ENCODE measurements around the gene NBEAL2.

Gene NBEAL2

GRCh38 chr3:46986782-46987310, 7.4 kb downstream of the NBEAL2 start:
- DNase-seq = no peak

DNA sequence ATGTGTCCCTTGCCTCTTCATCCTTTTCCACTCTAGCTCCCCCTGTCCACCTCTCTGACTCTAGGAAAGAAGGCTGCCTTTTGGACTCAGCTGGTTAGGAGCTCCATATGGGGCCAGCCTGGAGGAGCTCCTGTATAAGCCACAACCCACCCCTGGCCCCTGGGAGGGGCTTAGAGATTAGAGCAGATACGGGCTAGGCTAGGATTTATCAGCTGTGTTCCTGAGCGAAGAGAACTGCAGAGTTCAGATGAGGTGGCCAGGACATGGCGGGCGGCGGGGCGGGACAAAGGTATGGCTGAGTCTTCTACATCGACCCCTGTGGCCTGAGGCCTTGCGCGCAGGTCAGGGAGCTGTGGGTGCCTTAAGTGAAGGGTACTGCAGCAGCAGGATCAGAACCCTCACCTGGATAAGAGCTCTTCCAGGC, 7.9 kb downstream of the NBEAL2 start:
- no peak for DNase-seq

- DNase-seq = peak in 1 of 2 experiments; percentile 19
Measured at GRCh38 chr3:46987743-46988401, 8.4 kb downstream of the NBEAL2 start.

GRCh38 chr3:46988616-46989015, 9.2 kb downstream of the NBEAL2 start:
- no peak for DNase-seq

DNA sequence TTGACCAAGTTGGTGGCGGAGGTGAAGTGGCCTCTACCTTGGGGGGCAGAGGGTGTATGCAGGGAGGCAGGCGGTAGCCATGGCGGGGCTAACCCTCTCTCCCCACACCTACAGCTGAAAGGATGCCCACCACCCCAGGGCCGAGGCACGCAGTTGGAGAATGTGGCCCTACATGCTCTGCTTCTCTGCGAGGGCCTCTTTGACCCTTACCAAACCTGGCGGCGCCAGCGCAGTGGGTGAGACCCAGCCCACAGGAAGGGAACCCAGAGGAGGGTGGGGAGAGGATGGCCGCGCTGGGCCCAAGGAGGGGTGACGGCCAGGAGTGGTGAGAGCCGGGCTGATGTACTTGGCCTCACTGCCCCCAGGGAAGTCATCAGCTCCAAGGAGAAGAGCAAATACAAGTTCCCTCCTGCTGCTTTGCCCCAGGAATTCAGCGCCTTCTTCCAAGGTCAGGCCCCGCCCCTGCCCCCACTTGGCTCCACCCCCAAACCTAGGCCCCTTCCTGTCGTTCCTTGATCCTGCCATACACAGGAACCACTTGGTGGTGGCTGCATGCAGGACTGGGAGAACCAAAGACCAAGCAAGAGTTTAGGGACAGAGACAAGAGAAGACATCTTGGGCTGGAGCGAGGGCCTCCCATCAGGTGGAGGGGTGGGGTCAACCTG, 9.8 kb downstream of the NBEAL2 start:
- DNase-seq = no peak

DNA sequence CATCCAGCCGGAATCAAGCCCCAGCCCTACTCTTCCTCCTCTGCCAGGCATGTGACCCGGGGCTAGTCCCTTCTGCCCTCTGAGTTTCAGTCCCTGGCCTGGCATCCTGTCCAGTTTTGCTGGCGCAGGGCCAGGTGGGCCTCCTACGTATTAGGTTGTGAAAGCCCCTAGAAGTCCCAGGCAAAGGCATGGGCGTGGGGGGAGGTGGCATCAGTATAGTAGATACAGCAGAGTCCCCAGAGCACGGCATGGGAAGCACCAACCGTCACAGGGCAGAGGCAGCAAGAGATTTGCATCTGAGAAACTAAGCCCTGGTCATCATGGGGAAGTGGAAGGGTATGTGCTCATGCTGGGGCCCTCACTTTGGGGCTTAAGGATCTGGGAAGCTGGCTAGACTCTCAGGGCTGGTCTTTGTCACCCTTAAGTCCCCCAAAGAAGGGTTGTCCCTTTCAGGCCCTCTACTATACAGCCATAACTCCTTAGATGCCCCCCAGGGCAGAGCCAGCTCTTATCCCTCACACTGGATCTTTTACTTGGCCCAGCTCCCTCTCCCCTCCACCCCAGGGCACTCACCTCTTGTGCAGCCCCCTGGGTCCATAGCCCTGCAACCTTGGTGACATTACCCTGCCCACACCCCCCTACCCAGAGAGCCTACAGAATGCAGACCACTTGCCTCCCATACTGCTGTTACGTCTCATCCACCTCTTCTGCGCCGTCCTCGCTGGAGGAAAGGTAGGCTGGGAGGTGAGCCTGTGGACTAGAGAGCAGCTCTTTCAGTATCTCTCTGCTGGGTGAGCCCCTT, 11.3 kb downstream of the NBEAL2 start:
- no peak for DNase-seq

DNA sequence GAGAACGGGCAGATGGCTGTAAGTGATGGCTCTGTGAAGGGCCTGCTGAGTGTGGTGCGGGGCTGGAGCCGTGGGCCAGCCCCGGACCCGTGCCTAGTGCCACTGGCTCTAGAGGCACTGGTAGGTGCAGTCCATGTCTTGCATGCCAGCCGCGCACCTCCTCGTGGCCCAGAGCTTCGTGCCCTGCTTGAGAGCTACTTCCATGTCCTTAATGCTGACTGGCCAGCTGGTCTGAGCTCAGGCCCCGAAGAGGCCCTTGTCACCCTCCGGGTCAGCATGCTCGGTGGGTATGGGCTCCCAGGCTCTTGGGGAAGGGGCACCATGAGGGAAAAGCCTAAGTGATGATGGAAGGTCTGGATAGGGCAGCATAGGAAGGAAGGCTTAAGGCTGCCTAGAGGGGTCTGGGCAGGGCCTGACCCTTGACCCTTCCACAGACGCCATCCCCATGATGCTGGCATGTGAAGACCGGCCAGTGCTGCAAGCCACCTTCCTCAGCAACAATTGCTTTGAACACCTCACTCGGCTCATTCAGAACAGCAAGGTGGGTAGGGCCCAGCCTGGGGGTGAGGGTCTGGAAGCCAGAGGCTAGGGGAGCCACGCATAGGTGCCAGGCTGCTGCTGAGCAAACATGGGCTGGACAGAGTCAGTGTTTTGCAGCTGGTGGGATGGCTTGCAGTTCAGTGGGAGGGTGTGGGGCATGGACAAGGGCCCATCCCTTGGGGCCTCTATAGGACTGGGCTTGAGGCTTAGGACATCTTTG, 12.1 kb downstream of the NBEAL2 start:
- no peak for DNase-seq

DNA sequence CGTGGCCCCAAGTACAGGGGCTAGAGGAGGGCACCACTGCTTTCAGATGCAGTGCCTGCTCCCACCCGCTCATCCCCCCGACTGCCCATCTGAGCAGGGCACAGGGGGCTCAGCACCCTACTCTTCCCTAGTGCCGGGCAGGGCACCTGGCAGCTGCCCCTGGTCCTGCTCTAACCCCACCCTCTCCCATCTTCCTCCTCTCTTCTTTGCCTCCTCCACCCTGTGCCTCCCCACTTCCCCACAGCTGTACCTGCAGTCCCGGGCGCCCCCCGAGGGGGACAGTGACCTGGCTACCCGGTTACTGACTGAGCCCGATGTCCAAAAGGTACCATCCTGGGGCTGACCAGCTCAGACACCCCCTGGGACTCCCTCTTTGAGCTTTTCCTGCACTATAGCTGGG, 12.8 kb downstream of the NBEAL2 start:
- no peak for DNase-seq

- no peak for DNase-seq
Measured at GRCh38 chr3:46993292-46993691, 13.8 kb downstream of the NBEAL2 start.

GRCh38 chr3:46993986-46994385, 14.5 kb downstream of the NBEAL2 start:
- DNase-seq = no peak

GRCh38 chr3:46994801-46995731, 15.6 kb downstream of the NBEAL2 start:
- DNase-seq = no peak

- no peak for DNase-seq
Measured at GRCh38 chr3:46995901-46996562, 16.6 kb downstream of the NBEAL2 start.

DNA sequence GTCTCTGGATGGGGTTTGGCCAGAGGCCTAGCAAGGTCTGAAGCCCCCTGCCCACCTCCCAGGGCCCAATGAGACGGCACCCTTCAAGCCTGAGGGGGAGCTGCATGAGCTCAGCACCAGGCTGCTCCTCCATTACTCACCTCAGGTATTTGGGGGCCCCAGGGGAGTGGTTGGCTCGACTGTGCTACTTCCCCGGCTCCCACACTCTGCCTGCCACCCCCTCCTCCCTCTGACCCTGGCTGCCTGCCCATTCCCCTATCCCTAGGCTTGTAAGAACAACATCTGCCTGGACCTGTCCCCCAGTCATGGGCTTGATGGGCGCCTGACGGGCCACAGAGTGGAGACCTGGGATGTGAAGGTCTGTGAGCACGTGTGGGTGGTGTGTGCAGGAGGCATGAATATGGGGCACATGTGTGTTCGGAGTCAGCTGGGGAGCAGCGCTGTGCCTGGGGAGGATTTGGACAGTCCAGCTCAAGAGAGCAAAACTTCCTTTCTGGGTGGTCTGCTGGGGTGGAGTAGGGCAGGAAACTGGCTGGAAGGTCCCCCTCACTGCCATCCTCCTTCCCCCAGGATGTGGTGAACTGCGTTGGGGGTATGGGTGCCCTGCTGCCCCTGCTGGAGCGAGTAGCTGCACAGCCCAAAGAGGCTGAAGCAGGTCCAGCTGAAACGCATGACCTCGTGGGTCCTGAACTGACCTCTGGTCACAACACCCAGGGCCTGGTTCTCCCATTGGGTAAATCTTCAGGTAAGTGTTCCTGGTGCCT, 17.4 kb downstream of the NBEAL2 start:
- no peak for DNase-seq

- no peak for DNase-seq
Measured at GRCh38 chr3:46997453-46998091, 18.1 kb downstream of the NBEAL2 start.

- DNase-seq = peak in 1 of 2 experiments; percentile 78
Measured at GRCh38 chr3:46998121-46998851, 18.8 kb downstream of the NBEAL2 start.

GRCh38 chr3:46998852-46999515, 19.5 kb downstream of the NBEAL2 start:
- DNase-seq = no peak

DNA sequence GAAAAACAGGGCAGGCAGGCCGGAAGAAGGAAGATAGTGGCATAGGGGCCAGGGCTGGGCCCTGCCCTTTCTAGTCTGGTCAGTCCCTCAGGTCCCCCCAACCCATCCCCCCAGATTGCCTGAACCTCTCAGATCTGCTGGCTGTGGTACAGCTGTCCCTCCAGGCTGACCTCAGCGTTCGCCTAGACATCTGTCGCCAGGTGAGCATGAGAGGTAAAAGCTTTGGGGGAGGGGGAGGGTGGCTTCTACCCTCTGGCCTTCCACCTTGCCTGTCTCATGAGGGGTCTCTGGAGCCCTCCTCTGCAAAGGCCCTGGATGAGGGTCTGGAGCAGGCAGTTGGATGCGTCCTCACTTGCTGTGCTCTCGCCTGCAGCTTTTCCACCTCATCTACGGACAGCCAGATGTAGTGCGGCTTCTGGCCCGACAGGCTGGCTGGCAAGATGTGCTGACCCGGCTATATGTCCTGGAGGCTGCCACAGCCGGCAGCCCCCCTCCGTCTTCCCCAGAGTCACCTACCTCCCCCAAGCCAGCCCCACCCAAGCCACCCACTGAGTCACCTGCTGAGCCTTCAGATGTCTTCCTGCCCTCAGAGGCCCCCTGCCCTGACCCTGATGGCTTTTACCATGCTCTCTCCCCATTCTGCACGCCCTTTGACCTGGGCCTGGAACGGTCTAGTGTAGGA, 20.2 kb downstream of the NBEAL2 start:
- no peak for DNase-seq

Data from NCI-H526 (cell line).